Stimulated activated CD4-positive, alpha-beta T cell treated with anti-CD3 and anti-CD28 coated beads, Interleukin-4, amount 100 ng/mL, for 48 hours (primary cell): Measurements from ENCODE around the gene SKAP2.

Experiments
- DNase-seq, 2 donors: peaks; one replicate each; pipeline ENCODE4 v3.0.0-alpha.2; 2020; ENCODE audit warnings: low read depth in 2 of 2

SKAP2 gene

DNA sequence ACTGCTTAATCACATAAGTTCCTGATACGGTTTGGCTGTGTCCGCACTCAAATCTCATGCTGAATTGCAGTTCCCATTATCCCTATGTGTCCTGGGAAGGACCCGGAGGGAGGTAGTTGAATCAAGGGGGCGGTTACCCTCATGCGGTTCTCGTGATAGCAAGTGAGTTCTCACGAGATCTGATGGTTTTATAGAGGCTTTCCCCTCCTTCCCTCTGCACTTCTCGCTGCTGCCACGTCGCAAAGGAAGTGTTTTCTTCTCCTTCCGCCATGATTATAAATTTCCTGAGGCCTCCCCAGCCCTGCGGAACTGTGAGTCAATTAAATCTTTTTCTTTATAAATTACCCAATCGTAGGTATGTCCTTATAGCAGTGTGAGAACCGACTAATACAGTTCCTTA is 226.2 kb downstream of the SKAP2 start:
- DNase-seq, result no peak

DNA sequence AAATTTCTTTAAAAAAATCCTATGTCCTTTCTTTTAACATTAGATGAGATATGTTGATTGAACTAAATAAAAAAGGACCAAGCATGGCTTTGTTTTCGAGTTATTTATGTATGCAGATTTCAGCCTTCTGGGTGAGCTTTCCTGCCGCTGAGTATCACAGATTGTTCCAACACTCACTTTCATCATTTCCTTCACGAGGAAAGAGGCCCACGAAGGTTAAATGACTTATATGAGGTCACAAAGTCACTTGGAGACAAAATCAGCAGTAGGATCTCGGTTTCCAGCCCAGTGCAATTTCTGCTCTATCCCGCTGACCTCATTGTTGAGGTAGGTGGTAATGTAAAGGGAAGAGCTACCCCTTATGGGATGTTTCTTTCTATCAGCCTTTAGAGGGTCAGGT is 226.8 kb downstream of the SKAP2 start:
- DNase-seq, result no peak

DNA sequence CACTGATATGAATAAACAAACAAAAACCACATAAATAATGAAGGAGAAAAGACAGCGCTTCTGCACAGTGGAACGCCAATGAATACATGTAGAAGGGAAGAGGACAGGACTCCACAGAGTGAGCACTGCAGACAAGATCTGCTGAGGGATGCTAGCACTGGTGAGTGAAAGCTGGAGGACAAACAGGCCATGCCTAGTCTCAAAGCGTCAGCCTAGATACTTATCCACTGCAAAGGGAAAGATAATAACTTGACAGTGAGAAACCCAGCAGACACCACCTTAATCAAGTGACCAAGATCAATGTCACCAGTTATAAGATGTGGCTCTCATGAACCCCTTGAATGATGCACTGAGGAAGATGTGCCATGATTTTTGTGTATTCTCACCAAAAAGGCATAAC is 227.6 kb downstream of the SKAP2 start:
- DNase-seq, result no peak

DNA sequence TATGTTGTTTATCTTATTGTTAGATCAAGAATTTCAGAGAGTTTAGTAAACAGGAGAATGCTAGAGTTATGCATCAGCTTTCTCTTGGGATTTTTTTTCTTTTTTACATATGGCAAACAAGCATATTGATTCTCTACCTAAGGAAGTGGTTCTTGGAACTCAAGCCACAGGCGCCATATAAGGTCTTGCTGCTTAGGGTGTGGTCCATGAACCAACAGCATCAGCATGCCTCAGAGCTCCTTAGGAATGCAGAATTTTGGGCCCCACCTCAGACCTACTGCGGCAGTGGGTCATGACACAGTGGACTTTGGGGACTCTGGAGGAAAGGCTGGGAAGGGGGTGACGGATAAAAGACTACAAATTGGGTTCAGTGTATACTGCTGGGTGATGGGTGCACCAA is 230.8 kb downstream of the SKAP2 start:
- no peak for DNase-seq

DNA sequence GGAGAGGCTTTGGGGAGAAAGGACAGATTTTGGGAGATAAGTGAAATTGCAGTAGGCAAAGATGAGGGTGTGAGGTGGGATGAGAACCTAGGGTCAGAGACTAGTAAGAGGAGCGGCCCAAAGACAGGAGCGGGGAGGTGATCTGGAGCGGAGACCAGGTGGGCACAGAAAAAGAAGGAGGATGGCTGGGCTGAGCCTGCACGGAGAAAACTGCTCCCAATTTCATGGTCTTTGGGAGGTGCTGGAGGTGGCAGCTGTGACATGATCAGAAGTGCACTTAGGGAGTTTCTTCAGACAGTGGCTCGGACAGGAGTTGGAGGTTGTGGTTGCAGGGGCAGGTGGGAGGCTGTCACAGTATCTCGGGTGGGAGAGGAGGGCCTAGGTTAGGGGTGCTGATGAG is 232.8 kb downstream of the SKAP2 start:
- DNase-seq, result no peak

DNA sequence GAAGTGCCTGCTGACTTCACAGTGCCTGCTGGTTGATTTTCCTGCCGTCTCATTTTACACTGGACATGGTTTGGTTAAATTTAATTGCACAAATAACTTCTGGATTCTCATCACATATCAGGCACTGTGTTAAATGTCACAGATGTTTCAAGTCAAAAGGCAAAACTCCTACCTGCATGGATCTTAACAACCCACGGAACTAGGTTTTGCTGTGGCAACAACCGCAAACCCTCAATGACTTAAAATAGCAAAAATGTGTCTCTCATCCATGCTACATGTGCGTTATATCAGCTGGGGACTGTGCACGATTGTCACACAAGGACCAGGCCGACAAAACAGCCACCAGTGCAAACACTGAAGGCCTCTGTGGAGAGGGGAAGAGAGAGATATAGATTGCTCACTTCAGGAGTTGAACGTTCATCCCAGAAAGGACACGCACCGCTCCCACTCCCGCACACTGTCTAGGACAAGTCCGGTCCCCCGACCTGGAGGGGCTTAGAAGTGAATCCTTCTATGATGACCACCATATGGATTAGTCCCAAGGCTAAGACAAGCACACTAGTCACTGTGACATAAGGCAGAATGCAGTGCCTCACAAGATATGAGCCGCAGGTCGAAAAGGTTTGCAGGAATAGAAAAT is 233.3 kb downstream of the SKAP2 start:
- DNase-seq, result no peak

DNA sequence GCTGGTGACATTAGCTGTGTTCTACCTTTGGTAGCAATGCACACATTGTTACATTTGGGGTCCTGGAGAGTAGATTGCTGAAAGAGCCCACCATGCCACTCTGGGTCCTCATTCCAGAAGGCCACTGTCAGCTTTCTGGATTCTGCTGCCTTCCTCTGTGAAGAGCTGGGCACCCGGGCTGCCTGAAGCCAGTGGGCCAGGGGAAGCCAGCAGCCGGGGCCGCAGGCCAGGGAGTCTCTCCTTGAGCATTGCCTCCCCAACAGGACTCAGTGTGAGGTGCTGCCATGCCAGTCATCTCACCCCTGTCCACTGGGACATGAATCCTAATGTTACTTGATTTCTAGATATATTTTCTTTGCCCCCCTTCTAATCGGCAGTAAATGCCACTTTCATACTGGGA is 234.0 kb downstream of the SKAP2 start:
- DNase-seq, result no peak

DNA sequence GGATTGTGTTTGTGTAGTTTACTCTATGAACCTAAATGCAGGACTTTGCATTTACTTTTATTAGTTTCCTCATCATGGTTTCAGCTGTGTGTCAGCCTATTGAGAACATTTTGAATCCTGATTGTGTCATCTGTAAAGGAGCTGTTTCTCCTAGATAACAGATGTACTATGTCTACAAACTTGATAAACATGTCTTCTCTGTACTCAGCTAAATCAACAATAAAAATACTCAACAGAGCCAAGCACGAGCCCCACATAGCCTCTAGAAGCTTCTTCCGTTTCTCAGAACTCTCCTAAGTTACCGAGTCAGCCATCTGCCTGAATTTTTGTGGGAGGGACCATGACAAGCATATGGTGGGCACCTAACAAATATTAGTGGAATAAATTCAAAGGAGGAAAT is 234.7 kb downstream of the SKAP2 start:
- DNase-seq, result no peak

DNA sequence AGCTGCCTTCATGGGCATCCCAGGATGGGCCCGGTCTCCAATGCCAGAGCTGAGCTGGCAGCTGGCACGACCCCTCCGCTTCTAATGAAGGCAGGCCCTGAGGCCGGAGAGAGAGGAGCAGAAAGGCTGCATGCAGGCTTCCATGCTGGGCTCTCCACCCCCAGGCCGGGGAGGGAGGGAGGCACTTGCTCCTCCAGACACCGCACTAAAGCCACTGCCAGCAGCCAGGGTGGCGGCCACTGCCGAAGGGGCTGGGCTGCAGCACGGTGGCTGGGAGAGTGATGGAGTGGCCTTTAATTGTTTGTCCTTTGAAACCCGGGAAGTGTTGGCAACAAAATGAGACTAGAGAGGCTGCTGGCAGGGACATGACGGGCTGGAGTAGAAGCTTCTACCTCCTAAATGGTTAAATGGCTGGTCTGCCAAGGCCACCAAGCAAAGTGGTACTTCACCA is 236.5 kb downstream of the SKAP2 start:
- no peak for DNase-seq

DNA sequence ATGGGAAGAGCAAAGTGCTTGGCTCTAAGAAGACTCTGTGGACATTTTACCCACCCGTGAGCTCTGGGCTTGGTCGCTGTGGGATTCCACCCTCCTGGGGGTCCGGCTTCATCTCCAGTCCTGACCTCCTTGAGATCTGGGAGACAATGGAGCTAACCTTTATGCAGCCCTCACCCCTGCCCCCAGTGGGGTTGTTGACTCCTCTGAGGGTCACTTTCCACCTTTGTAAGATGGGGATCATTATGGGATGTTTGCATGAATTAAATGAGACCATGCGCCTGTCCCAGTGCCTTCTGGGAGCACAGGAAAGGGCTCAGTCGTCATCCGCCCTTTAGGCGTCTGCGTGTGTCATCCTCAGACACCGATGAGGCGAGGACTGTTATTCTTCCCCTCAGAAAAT is 237.2 kb downstream of the SKAP2 start:
- no peak for DNase-seq

DNA sequence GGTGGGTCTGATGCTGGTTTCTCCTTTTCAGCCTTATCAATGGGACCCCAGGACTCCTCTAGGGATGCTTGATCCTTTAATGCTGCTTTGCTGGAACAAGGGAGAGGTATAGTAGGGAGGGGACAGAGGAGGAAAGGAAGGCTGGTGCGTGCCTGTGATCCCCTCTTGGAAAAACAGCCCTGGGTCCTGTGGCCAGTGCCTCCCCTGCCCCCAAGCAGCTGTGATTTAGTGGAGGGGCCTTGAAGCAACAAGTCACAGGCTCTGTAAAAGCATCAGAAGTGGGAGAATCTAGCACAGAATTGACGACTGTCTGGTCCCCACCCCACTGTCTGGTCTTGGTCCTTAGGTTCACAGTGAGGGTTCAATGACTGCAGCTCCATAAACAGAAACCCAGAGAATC is 237.7 kb downstream of the SKAP2 start:
- DNase-seq, result no peak

DNA sequence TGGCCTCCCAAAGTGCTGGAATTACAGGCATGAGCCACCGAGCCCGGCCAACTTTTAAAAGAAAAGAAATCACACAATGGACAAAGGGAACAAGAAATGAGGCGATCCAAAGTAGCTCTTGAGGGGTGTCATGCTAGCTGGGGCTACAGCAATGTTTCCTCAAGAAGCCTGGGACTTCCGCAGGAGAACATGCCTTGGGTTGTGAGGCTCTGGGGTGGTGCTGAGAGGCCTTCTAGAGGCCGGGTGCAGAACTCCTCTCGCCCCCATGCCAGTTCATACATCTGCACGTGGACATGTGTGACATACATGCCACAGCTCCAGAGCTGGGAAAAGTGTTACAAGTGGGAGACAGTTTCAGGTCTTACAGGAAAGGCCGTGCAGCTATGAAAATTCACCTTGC is 238.2 kb downstream of the SKAP2 start:
- DNase-seq, result no peak

DNA sequence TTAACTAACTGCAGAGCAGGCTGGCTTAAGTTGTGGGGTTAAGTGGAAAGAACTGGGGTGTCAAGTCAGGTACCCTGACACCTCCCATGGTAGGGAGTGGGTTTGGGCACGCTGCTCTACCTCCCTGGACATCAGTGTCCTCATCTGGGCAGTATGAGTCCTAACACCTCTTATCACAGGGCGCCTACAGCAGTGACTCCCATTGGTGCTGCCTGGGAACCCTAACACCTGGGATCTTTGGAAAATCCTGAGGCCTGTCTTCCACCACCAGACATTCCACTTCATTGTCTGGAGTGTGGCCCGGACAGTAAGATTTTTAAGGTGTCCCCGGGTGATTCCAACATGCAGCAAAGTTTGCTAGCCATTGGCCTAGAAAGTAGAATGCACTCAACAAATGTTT is 239.1 kb downstream of the SKAP2 start:
- DNase-seq, result no peak

DNA sequence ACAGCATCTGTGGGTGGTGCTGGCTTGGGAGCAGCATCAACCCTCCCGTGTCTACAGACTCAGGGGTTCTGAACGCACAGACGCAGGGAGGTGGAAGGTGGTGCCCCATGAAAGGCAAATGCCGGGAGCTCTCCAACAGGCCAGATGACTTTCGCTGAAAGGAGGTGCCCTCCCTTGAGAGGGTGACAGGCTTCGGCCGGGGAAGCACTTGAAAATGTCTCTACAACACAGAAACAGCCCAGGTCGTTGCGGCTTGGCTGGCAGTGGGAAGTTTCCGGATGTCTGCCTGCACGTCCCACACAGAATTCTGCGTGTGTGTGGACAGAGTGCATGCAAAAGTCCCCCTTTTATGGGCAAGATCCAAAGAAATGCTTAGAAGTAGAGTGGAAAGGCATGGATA is 239.6 kb downstream of the SKAP2 start:
- no peak for DNase-seq

DNA sequence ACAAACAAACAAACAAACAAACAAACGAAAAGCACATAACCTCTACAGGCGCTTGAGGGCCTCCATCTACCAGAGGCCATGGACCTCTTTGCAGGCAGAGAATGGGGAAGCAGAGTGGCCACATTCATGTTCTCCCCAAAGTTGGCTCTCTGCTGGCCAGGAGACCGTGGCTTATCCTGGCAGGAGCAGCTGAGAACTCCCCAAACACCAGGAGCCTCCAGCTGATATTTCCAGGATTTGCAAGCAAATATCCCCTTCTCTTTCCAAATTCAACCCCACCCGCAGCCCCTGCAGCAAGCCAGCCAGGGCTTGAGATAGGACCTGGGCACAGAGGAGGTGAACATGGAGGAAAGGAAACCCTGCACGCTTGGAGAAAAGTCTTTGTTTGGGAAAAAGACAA is 240.0 kb downstream of the SKAP2 start:
- no peak for DNase-seq

DNA sequence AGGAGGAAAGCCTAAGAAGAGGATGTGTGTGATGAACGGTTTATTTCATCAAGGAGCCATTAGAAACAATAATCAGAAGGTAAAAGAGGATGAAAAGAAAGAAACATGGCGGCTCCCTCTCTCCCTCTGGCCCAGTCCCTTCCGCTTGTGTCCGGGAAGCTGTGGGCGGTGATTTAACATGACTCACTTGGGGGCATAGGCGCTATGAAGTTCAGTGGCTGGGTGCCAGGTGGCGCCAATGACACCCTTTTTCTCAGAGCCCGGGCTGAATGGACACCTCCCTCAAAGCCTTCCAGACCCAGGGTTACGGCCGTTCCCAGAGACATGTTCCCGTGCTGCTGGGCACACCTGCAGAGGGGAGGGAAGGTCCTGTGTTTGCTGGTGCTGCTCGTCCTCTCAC is 244.0 kb downstream of the SKAP2 start:
- no peak for DNase-seq

DNA sequence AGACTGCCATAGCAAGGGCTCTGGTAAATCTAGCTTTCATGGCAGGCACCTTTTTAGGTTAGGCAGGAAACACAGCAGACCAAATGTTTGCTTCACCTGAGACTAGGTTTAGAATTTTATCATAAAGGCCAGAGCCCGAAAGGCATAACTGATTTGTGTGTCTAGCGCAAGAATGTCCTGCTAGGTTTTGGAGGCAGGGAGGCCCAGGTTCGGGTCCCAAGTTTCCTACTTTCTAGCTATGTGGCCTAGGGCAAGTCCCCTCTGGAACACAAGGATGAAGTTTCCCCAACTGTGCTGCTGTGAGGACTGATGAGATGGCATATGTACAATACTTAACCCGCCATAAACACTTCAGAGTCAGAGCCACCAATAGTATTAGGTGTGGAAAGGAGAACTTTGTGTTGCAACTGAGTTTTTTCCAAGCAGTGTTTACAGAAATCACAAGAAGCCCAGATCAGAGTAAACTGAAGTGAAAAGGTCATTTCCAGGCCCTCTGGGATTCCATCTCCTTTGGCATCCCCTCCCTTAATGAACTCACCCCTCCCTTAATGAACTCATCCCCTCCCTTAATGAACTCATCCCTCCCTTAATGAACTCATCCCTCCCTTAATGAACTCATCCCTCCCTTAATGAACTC is 244.9 kb downstream of the SKAP2 start:
- no peak for DNase-seq

DNA sequence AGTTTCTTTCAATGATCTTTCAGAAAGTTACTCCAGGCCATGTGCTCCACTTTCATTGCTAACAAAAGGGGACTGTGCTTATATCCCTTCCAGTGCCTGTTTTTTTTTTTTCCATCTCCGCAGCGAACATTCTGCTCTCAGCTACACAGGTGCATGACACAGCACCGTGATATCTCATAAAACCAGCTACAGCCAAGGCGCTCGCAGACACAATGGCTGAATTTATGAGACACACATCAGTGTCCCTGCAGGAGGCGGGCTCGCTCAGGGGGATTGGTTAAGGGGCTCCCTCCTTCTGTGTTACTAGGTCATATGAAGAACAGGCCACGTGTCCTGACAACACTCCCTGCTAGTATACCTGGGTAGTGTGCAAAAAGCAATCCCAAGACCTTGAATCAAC is 245.5 kb downstream of the SKAP2 start:
- no peak for DNase-seq

DNA sequence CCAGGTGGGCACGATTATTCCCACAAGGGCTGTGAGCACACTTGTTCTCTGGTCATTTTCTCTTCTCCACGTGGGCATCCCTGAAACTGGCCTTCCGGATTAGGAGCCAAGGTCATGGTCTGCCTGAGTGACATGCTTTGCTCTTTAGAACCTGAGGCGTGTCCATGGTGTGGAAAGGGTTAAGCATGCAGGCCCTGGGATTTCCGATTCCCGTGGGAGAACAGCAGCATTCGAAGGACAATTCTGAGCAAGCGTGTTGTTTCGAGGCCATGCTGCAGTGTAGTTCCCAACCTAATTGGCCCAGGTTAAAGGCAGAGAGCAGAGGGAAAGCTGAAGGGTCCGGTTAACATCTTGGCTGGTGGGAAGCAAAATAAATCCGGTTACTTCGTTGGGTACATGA is 245.9 kb downstream of the SKAP2 start:
- no peak for DNase-seq
